ENCODE measurements around the gene PADI3.

DNA sequence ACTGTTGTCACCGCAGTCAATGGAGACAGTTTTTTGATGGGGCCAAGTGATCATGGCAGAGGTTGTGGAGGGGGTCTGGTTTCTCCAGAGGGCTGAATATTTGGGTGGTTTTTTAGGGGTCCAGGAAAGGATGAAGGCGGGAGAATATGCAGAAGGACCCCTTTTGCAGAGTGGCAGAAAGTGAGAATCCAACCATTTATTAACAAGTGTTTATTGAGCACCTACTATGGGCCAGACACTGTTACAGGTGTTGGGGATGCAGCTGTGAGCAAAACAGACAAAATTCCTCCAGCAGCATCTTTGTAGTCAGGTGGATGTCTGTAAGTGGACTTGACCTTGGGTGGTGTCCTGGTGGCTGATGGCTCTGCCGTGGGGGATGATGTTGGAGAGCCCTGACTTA lies 28.6 kb upstream of the PADI3 start:
- TF ChIP-seq, protein P1, sequence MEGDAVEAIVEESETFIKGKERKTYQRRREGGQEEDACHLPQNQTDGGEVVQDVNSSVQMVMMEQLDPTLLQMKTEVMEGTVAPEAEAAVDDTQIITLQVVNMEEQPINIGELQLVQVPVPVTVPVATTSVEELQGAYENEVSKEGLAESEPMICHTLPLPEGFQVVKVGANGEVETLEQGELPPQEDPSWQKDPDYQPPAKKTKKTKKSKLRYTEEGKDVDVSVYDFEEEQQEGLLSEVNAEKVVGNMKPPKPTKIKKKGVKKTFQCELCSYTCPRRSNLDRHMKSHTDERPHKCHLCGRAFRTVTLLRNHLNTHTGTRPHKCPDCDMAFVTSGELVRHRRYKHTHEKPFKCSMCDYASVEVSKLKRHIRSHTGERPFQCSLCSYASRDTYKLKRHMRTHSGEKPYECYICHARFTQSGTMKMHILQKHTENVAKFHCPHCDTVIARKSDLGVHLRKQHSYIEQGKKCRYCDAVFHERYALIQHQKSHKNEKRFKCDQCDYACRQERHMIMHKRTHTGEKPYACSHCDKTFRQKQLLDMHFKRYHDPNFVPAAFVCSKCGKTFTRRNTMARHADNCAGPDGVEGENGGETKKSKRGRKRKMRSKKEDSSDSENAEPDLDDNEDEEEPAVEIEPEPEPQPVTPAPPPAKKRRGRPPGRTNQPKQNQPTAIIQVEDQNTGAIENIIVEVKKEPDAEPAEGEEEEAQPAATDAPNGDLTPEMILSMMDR (IDR thresholded peaks at IDR 0.05), result no peak
- no peak for TF ChIP-seq POLR2A (IDR thresholded peaks at IDR 0.05)

Measured in adrenal gland (tissue), 5 donors.